NCI-H2196 treated with DMSO at 0.1 percent for 48 hours (cell line): Measurements from ENCODE around the gene MAPKAPK2.
"Not testable (repeated sequence)": the region's sequence is repeated elsewhere in the genome, so short reads cannot be mapped to it uniquely, and the experiment has no call there.

Source experiments
- DNase-seq: peaks from one replicate; lab custom pipeline; 2025; ENCODE audit not compliant: unreplicated experiment; lab: John Stamatoyannopoulos, UW

The MAPKAPK2 gene

GRCh38 chr1:206770531-206771337, 86.0 kb downstream of the MAPKAPK2 start, which contains the start of gene IL19:
TSS of gene IL19 (plus strand) at chr1:206770773. CDS start at chr1:206836663, 65,890 bp downstream.
- DNase-seq: no peak

GRCh38 chr1:206771338-206771692, 86.6 kb downstream of the MAPKAPK2 start:
- no peak for DNase-seq

- no peak for DNase-seq
Observed at GRCh38 chr1:206772243-206772937, 87.7 kb downstream of the MAPKAPK2 start, which contains the start of gene IL10. TSS of gene IL10 (minus strand) at chr1:206772494. CDS start at chr1:206772435, 59 bp downstream.

GRCh38 chr1:206774093-206774492, 89.4 kb downstream of the MAPKAPK2 start:
- DNase-seq: no peak

- DNase-seq: no peak
Observed at GRCh38 chr1:206776229-206776628, 91.5 kb downstream of the MAPKAPK2 start.

GRCh38 chr1:206778031-206778430, 93.3 kb downstream of the MAPKAPK2 start:
- no peak for DNase-seq

GRCh38 chr1:206778911-206779310, 94.2 kb downstream of the MAPKAPK2 start:
- DNase-seq: not testable (repeated sequence)

DNA sequence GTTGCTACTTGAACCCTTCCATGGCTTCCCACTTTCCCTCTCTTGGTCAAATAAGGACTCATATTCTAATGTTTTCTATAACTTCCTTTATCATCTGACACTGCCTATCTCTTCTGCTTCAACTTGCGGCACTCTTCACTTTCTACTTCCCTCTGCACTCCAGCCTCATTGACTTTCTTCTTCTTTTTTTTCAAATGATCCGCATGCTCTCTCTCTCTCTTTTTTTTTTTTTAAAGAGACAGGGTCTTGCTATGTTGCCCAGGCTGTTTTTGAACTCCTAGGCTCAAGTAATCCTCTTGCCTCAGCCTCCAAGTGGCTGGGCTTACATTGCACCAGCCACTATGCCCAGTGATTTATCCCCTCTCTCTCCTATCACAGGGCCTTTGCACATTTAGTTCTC, 94.9 kb downstream of the MAPKAPK2 start:
- DNase-seq: no peak

- no peak for DNase-seq
Observed at GRCh38 chr1:206782448-206782847, 97.7 kb downstream of the MAPKAPK2 start.

DNA sequence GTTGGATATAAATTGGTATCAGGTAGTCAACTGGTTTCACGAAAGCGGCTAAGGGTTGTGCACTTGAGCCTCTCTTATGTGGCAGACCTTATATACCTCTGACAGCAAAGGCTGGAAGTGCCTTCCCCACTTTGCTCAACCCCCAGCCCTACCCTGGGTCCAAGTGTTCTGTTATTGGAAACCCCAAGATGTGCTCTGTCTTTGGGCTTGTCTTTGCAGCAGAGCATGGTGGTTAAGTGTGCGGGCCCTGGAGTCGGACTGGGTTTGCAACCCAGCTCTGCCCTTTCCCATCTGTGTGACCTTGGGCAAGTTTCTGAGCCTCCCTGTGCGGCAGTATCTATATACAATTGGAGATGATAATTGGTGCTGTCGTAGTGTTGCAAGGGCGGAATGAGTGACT, 98.8 kb downstream of the MAPKAPK2 start:
- no peak for DNase-seq
